DND-41 (cell line): Measurements from ENCODE around the gene MOBP.

ENCODE experiments used
- CTCF ChIP-seq: IDR thresholded peaks from 2 replicates; pipeline ENCODE4 v1.5.1; 2012; ENCODE audit warnings: borderline replicate concordance, low read length, moderate library complexity, mild to moderate bottlenecking; ENCODE audit not compliant: poor library complexity, severe bottlenecking; ENCODE audit errors: extremely low read depth
- EZH2 ChIP-seq: IDR thresholded peaks from 3 replicates; pipeline ENCODE4 v1.6.1; 2012; ENCODE audit warnings: borderline replicate concordance, low read depth, mild to moderate bottlenecking, moderate library complexity, low read length, inconsistent platforms; ENCODE audit not compliant: severe bottlenecking

DNA sequence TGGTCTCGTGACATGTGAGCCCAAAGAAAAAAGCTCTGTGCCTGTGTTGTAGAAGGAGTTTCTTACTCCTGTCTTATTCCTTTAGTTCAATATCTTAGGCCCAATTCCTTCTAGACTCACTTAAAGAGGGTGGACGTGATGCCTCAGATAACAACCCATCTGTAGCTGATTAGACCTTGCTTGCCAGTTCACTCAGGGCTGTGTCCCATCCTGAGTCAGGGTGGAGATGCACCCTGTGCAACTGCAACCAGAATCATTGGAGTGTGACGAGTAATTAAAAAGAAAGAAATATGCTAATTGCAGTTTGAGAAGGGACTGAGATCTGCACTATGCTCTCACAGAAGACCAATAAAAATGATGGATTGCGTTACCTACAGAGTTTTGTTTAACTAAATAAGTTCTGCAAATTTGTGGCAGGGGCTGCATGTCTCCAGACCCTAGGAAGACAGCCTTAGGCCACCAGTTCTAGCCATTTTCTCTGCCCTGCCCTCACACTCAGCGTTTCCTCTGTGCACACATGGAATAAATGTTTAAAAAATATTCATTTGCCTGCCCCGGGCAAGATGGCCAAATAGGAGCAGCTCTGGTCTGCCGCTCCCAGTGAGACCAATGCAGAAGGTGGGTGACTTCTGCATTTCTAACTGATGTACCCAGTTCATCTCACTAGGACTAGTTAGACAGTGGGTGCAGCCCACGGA, 83.0 kb downstream of the MOBP start:
- no peak for TF ChIP-seq CTCF
- TF ChIP-seq EZH2: no peak
